Measurements from ENCODE around the gene ODF2L.

DNA sequence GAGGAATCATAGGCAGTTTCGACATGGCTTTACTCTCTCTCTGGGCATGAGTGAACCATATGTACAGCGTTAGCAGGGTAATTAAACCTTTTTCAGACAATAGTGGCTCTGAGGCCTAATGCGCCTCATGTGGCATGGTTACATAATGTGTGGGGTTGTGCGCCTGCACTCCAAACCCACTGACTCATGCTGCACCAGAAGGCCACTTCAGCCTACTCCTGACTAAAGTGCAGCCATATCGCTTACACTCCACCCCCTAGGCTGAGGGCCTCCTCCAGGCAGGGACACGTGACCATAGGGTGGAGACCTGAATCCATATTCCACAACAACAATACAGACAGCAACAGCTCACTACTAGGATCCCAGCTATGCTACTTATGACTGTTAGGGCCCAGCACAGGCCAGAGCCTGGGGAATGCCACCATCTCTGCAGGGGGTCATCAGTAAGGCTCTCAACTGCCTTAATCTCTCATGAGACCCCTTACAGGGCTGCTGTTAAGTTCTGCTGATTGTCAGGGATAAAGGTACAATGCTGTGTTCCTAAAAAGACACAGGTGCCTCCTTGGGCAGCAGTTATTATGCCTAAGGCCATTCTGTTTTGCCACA is 13.4 kb upstream of the ODF2L start:
- TF ChIP-seq CTCF (IDR thresholded peaks at IDR 0.05) (no peak), POLR2AphosphoS5 (IDR thresholded peaks at IDR 0.05) (no peak)
